ENCODE data around the gene ZBED5.
"Not testable (repeated sequence)": the region's sequence is repeated elsewhere in the genome, so short reads cannot be mapped to it uniquely, and the experiment has no call there.

Gene ZBED5

GRCh38 chr11:10857709-10858438, at the start of gene ZBED5:
ZBED5 (minus strand) TSS chr11:10858053; CDS start chr11:10854945, 3,108 bp downstream.
- peak; percentile 93 for DNase-seq

GRCh38 chr11:10906521-10906920, 48.7 kb upstream of the ZBED5 start:
- DNase-seq: no peak

GRCh38 chr11:10902301-10903063, 44.6 kb upstream of the ZBED5 start:
- DNase-seq: no peak

GRCh38 chr11:10900681-10901415, 43.0 kb upstream of the ZBED5 start:
- no peak for DNase-seq

GRCh38 chr11:10899121-10899830, 41.4 kb upstream of the ZBED5 start:
- DNase-seq: no peak

GRCh38 chr11:10898763-10899025, 40.8 kb upstream of the ZBED5 start:
- DNase-seq: no peak

- DNase-seq: no peak
Measured at GRCh38 chr11:10898003-10898762, 40.3 kb upstream of the ZBED5 start.

- DNase-seq: no peak
Measured at GRCh38 chr11:10897150-10897549, 39.3 kb upstream of the ZBED5 start.

GRCh38 chr11:10896493-10896892, 38.6 kb upstream of the ZBED5 start:
- no peak for DNase-seq

- no peak for DNase-seq
Measured at GRCh38 chr11:10895285-10895684, 37.4 kb upstream of the ZBED5 start.

- no peak for DNase-seq
Measured at GRCh38 chr11:10894666-10895065, 36.8 kb upstream of the ZBED5 start.

- no peak for DNase-seq
Measured at GRCh38 chr11:10893714-10894151, 35.9 kb upstream of the ZBED5 start.

- no peak for DNase-seq
Measured at GRCh38 chr11:10892250-10892649, 34.4 kb upstream of the ZBED5 start.

- DNase-seq: no peak
Measured at GRCh38 chr11:10891151-10891720, 33.4 kb upstream of the ZBED5 start.

GRCh38 chr11:10890083-10890482, 32.2 kb upstream of the ZBED5 start:
- DNase-seq: not testable (repeated sequence)

- DNase-seq: no peak
Measured at GRCh38 chr11:10887307-10887706, 29.5 kb upstream of the ZBED5 start.

- no peak for DNase-seq
Measured at GRCh38 chr11:10886652-10887250, 28.9 kb upstream of the ZBED5 start.

- DNase-seq: peak; percentile 10
Measured at GRCh38 chr11:10885703-10886363, 28.0 kb upstream of the ZBED5 start.

- DNase-seq: not testable (repeated sequence)
Measured at GRCh38 chr11:10884292-10884691, 26.4 kb upstream of the ZBED5 start.

- DNase-seq: no peak
Measured at GRCh38 chr11:10881892-10882291, 24.0 kb upstream of the ZBED5 start.

Measured in RPMI8226 (cell line).